Endothelial cell (in vitro differentiated cells): ENCODE measurements around the gene ABHD3. TPM values are rescaled to one million over a fixed set of nuclear protein-coding genes. Genes with fewer than 3 reads are reported as not detected.
"Not testable (repeated sequence)": the region's sequence is repeated elsewhere in the genome, so short reads cannot be mapped to it uniquely, and the experiment has no call there.

Experiments used
- DNase-seq: peaks from one replicate; pipeline ENCODE4 v3.0.0; 2021; ENCODE audit warnings: low spot score
- H3K27ac Mint-ChIP-seq: one replicate; pipeline ENCODE4 v1.8.0; 2021; ENCODE audit warnings: mixed read lengths, inconsistent platforms; ENCODE audit not compliant: unreplicated experiment
- H3K27me3 Mint-ChIP-seq: one replicate; pipeline ENCODE4 v1.8.0; 2021; ENCODE audit warnings: mild to moderate bottlenecking, moderate library complexity, mixed read lengths, inconsistent platforms; ENCODE audit not compliant: unreplicated experiment
- H3K36me3 Mint-ChIP-seq: one replicate; pipeline ENCODE4 v1.8.0; 2021; ENCODE audit warnings: mild to moderate bottlenecking, low read depth, mixed read lengths, inconsistent platforms; ENCODE audit not compliant: unreplicated experiment
- H3K4me1 Mint-ChIP-seq: one replicate; pipeline ENCODE4 v1.8.0; 2021; ENCODE audit warnings: mild to moderate bottlenecking, mixed read lengths, inconsistent platforms; ENCODE audit not compliant: unreplicated experiment
- H3K4me3 Mint-ChIP-seq: one replicate; pipeline ENCODE4 v1.8.0; 2021; ENCODE audit warnings: mild to moderate bottlenecking, mixed read lengths, inconsistent platforms; ENCODE audit not compliant: unreplicated experiment
- H3K9me3 Mint-ChIP-seq: one replicate; pipeline ENCODE4 v1.8.0; 2021; ENCODE audit warnings: mixed read lengths, inconsistent platforms; ENCODE audit not compliant: unreplicated experiment
- CTCF ChIP-seq: fragments of 200-600 bp; sonication (generic); IDR thresholded peaks from one replicate; pipeline ENCODE4 v1.5.0; 2021; ENCODE audit warnings: antibody characterized with exemption; ENCODE audit not compliant: unreplicated experiment
- total RNA-seq: library from RNA; stranded (reverse); fragmentation: NEBNext Ultra II Directional; extraction: Animal tissue kit (Norgen Biotek cat#: 25700); gene quantifications from one replicate; pipeline ENCODE4 v1.2.1, GENCODE V29; 2021; ENCODE audit not compliant: unreplicated experiment

The ABHD3 gene
- total RNA-seq, 1 donor from 2014 or later = 13.8 TPM

- Mint-ChIP-seq H3K4me3 (no peak overlapping the region), H3K9me3 (no peaks in the 10 kb centered on the region), H3K36me3 (peaks cover 13% of the 10 kb centered on the region), H3K4me1 (no peaks in the 10 kb centered on the region), H3K27ac (peak overlapping the region; percentile 12), H3K27me3 (no peaks in the 10 kb centered on the region)
- no peak for DNase-seq
- no peak for TF ChIP-seq CTCF
Measured at GRCh38 chr18:21656402-21656801, 48.2 kb downstream of the ABHD3 start.

- no peak for TF ChIP-seq CTCF
- no peak overlapping the region for H3K27ac Mint-ChIP-seq
- no peaks in the 10 kb centered on the region for H3K27me3 Mint-ChIP-seq
- H3K36me3 Mint-ChIP-seq = peaks cover 13% of the 10 kb centered on the region
- no peaks in the 10 kb centered on the region for H3K4me1 Mint-ChIP-seq
- no peaks in the 10 kb centered on the region for H3K9me3 Mint-ChIP-seq
- no peak for DNase-seq
- H3K4me3 Mint-ChIP-seq = no peak overlapping the region
Measured at GRCh38 chr18:21653361-21653760, 51.2 kb downstream of the ABHD3 start.

- Mint-ChIP-seq H3K9me3 (no peaks in the 10 kb centered on the region), H3K4me3 (no peak overlapping the region), H3K4me1 (no peaks in the 10 kb centered on the region), H3K36me3 (peaks cover 13% of the 10 kb centered on the region), H3K27me3 (no peaks in the 10 kb centered on the region), H3K27ac (peak overlapping the region; percentile 48)
- no peak for DNase-seq
- TF ChIP-seq CTCF = no peak
Measured at GRCh38 chr18:21652073-21652472, 52.5 kb downstream of the ABHD3 start.

GRCh38 chr18:21650311-21650710 lies 54.3 kb downstream of the ABHD3 start:
- no peak for TF ChIP-seq CTCF
- no peak overlapping the region for H3K4me3 Mint-ChIP-seq
- H3K36me3 Mint-ChIP-seq = peaks cover 11% of the 10 kb centered on the region
- no peaks in the 10 kb centered on the region for H3K27me3 Mint-ChIP-seq
- no peaks in the 10 kb centered on the region for H3K4me1 Mint-ChIP-seq
- H3K27ac Mint-ChIP-seq = no peak overlapping the region
- DNase-seq = no peak
- H3K9me3 Mint-ChIP-seq = no peaks in the 10 kb centered on the region

GRCh38 chr18:21640375-21640774 lies 64.2 kb downstream of the ABHD3 start:
- H3K36me3 Mint-ChIP-seq, H3K4me1 Mint-ChIP-seq, H3K4me3 Mint-ChIP-seq, DNase-seq, H3K27me3 Mint-ChIP-seq, H3K9me3 Mint-ChIP-seq, H3K27ac Mint-ChIP-seq: not testable (repeated sequence)

- no peak for DNase-seq
- TF ChIP-seq CTCF = no peak
- no peaks in the 10 kb centered on the region for H3K9me3 Mint-ChIP-seq
- H3K27me3 Mint-ChIP-seq = no peaks in the 10 kb centered on the region
- no peak overlapping the region for H3K4me3 Mint-ChIP-seq
- H3K36me3 Mint-ChIP-seq = no peaks in the 10 kb centered on the region
- peaks cover 13% of the 10 kb centered on the region for H3K4me1 Mint-ChIP-seq
- no peak overlapping the region for H3K27ac Mint-ChIP-seq
Measured at GRCh38 chr18:21638822-21639221, 65.8 kb downstream of the ABHD3 start.
